Ishikawa (cell line): Measurements from ENCODE around the gene RSPH4A.

Experiments used
- CEBPB ChIP-seq: IDR thresholded peaks from 2 replicates; pipeline ENCODE4 v1.6.1; 2012
- EGR1 ChIP-seq: IDR thresholded peaks from 2 replicates; pipeline ENCODE4 v1.6.1; 2012
- EP300 ChIP-seq: IDR thresholded peaks from 2 replicates; pipeline ENCODE4 v1.6.1; 2012; ENCODE audit warnings: borderline replicate concordance
- FOXM1 ChIP-seq: IDR thresholded peaks from 2 replicates; pipeline ENCODE4 v1.6.1; 2012; ENCODE audit warnings: low read depth, borderline replicate concordance
- NFIC ChIP-seq: IDR thresholded peaks from 2 replicates; pipeline ENCODE4 v1.6.1; 2012
- RAD21 ChIP-seq: IDR thresholded peaks from 2 replicates; pipeline ENCODE4 v1.6.1; 2012; ENCODE audit warnings: low read depth
- TAF1 ChIP-seq: IDR thresholded peaks from 2 replicates; pipeline ENCODE4 v1.6.1; 2012; ENCODE audit warnings: low read depth, mild to moderate bottlenecking
- TCF12 ChIP-seq: IDR thresholded peaks from 2 replicates; pipeline ENCODE4 v1.6.1; 2012; ENCODE audit warnings: low read depth
- ZBTB7A ChIP-seq: IDR thresholded peaks from 2 replicates; pipeline ENCODE4 v1.6.1; 2012; ENCODE audit warnings: low read depth
- TF ChIP-seq, protein P1 (sequence below): IDR thresholded peaks from 2 replicates; pipeline ENCODE4 v1.6.1; 2012
- TF ChIP-seq, protein P2 (sequence below): IDR thresholded peaks from 2 replicates; pipeline ENCODE4 v1.6.1; 2012; ENCODE audit warnings: low read depth, mild to moderate bottlenecking
- TF ChIP-seq, protein P3 (sequence below): IDR thresholded peaks from 2 replicates; pipeline ENCODE4 v1.6.1; 2012

DNA sequence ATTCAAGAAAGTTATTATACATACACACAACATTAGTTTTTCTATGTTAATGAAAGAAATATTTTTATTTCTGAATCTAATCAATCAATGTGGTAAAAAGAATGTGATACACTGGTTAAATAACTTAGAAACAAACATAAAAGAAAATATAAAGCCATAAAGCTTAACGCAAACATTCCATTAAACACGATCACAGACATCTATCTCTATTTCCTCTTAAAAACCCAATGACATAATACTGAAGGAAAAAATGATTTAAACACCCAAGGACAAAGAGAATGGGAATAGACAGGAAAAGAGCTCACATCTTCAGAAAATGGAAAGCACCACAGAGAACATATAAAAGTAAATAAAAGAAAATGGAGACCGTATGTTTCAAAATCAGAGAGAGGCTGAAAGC lies 32.9 kb downstream of the RSPH4A start:
- TF ChIP-seq, protein P1, sequence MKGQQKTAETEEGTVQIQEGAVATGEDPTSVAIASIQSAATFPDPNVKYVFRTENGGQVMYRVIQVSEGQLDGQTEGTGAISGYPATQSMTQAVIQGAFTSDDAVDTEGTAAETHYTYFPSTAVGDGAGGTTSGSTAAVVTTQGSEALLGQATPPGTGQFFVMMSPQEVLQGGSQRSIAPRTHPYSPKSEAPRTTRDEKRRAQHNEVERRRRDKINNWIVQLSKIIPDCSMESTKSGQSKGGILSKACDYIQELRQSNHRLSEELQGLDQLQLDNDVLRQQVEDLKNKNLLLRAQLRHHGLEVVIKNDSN: no peak
- TF ChIP-seq EP300: no peak
- TF ChIP-seq EGR1: no peak
- no peak for TF ChIP-seq RAD21
- TF ChIP-seq, protein P2, sequence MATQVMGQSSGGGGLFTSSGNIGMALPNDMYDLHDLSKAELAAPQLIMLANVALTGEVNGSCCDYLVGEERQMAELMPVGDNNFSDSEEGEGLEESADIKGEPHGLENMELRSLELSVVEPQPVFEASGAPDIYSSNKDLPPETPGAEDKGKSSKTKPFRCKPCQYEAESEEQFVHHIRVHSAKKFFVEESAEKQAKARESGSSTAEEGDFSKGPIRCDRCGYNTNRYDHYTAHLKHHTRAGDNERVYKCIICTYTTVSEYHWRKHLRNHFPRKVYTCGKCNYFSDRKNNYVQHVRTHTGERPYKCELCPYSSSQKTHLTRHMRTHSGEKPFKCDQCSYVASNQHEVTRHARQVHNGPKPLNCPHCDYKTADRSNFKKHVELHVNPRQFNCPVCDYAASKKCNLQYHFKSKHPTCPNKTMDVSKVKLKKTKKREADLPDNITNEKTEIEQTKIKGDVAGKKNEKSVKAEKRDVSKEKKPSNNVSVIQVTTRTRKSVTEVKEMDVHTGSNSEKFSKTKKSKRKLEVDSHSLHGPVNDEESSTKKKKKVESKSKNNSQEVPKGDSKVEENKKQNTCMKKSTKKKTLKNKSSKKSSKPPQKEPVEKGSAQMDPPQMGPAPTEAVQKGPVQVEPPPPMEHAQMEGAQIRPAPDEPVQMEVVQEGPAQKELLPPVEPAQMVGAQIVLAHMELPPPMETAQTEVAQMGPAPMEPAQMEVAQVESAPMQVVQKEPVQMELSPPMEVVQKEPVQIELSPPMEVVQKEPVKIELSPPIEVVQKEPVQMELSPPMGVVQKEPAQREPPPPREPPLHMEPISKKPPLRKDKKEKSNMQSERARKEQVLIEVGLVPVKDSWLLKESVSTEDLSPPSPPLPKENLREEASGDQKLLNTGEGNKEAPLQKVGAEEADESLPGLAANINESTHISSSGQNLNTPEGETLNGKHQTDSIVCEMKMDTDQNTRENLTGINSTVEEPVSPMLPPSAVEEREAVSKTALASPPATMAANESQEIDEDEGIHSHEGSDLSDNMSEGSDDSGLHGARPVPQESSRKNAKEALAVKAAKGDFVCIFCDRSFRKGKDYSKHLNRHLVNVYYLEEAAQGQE: no peak
- TF ChIP-seq, protein P3, sequence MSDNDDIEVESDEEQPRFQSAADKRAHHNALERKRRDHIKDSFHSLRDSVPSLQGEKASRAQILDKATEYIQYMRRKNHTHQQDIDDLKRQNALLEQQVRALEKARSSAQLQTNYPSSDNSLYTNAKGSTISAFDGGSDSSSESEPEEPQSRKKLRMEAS: no peak
- no peak for TF ChIP-seq ZBTB7A
- TF ChIP-seq NFIC: no peak
- no peak for TF ChIP-seq FOXM1
- TF ChIP-seq TAF1: no peak
- TF ChIP-seq CEBPB: no peak
- TF ChIP-seq TCF12: no peak
